IMR-90 (cell line): ENCODE measurements around the gene MOV10L1. TPM values are rescaled to one million over a fixed set of nuclear protein-coding genes. Genes with fewer than 3 reads are reported as not detected.

ENCODE experiments used
- ATAC-seq: fragments of 200-7000 bp; cut with Tn5 transposase; 2 replicates; pipeline ENCODE4 v1.9.1; 2020; ENCODE audit warnings: low read depth, mild to moderate bottlenecking, moderate library complexity
- BruUV-seq: library from RNA; stranded (reverse); fragments of 400-500 nt; replicated peaks from 2 replicates; lab custom pipeline; 2021; lab: Mats Ljungman, UMichigan
- CTCF ChIA-PET: fragments of 300-600 bp; formaldehyde crosslinking; extraction: SDS; loops from one replicate; lab custom pipeline; 2021; ENCODE audit warnings: antibody characterized with exemption; lab: Yijun Ruan, JAX
- POLR2A ChIA-PET: fragments of 300-600 bp; sonication (Branson Sonifier 250); formaldehyde crosslinking; loops from one replicate; lab custom pipeline; 2022; ENCODE audit warnings: antibody characterized with exemption; ENCODE audit not compliant: unreplicated experiment; lab: Charles Lee
- DNase-seq: peaks from one replicate; pipeline ENCODE4 v3.0.0; 2013
- H2AFZ ChIP-seq: replicated peaks from 2 replicates; pipeline ENCODE3; 2013; ENCODE audit warnings: low read length, mild to moderate bottlenecking; ENCODE audit not compliant: poor library complexity
- H2AK5ac ChIP-seq: 2 replicates; pipeline ENCODE4 v1.6.1; 2013; ENCODE audit warnings: low read depth, low read length, inconsistent platforms
- H2AK9ac ChIP-seq: replicated peaks from 2 replicates; pipeline ENCODE3; 2013; ENCODE audit warnings: mild to moderate bottlenecking, low read depth, low read length, moderate library complexity; ENCODE audit not compliant: poor library complexity
- H2BK120ac ChIP-seq: 2 replicates; pipeline ENCODE4 v1.6.1; 2013; ENCODE audit warnings: low read depth, low read length, inconsistent platforms
- H2BK15ac ChIP-seq: 3 replicates; pipeline ENCODE4 v1.6.1; 2013; ENCODE audit warnings: low read depth, low read length, inconsistent platforms
- H2BK20ac ChIP-seq: 2 replicates; pipeline ENCODE4 v1.6.1; 2013; ENCODE audit warnings: low read depth, mild to moderate bottlenecking, inconsistent platforms, low read length, moderate library complexity
- H2BK5ac ChIP-seq: 2 replicates; pipeline ENCODE4 v1.6.1; 2013; ENCODE audit warnings: mild to moderate bottlenecking, low read depth, low read length, inconsistent platforms; ENCODE audit not compliant: poor library complexity, severe bottlenecking
- H3K14ac ChIP-seq: replicated peaks from 2 replicates; pipeline ENCODE4 v1.6.1; 2013; ENCODE audit warnings: low read depth, low read length, inconsistent platforms
- H3K18ac ChIP-seq: 2 replicates; pipeline ENCODE4 v1.6.1; 2013; ENCODE audit warnings: low read depth, low read length, control low read depth
- H3K23ac ChIP-seq: 2 replicates; pipeline ENCODE4 v1.6.1; 2013; ENCODE audit warnings: low read depth, low read length, inconsistent platforms
- H3K27ac ChIP-seq: 2 replicates; pipeline ENCODE4 v1.5.1; 2013; ENCODE audit warnings: mild to moderate bottlenecking, control low read depth, low read length; ENCODE audit not compliant: insufficient read depth
- H3K27me3 ChIP-seq: 2 replicates; pipeline ENCODE4 v1.6.1; 2013; ENCODE audit warnings: low read length; ENCODE audit not compliant: control insufficient read depth, insufficient read depth
- H3K36me3 ChIP-seq: 2 replicates; pipeline ENCODE4 v1.6.1; 2013; ENCODE audit warnings: low read length, mixed read lengths; ENCODE audit not compliant: control insufficient read depth, insufficient read depth
- H3K4ac ChIP-seq: 2 replicates; pipeline ENCODE4 v1.6.1; 2013; ENCODE audit warnings: low read depth, low read length, inconsistent platforms
- H3K4me1 ChIP-seq: 2 replicates; pipeline ENCODE4 v1.6.1; 2013; ENCODE audit warnings: low read length, mixed read lengths; ENCODE audit not compliant: control insufficient read depth, insufficient read depth
- H3K4me2 ChIP-seq: 2 replicates; pipeline ENCODE4 v1.6.1; 2013; ENCODE audit warnings: low read depth, mild to moderate bottlenecking, control low read depth, low read length, moderate library complexity
- H3K4me3 ChIP-seq: 2 replicates; pipeline ENCODE4 v1.5.1; 2013; ENCODE audit warnings: low read depth, mild to moderate bottlenecking, control low read depth, low read length, moderate library complexity; ENCODE audit not compliant: insufficient read depth
- H3K56ac ChIP-seq: 2 replicates; pipeline ENCODE4 v1.6.1; 2013; ENCODE audit warnings: low read length, inconsistent platforms; ENCODE audit not compliant: insufficient read depth; ENCODE audit errors: extremely low read depth
- H3K79me1 ChIP-seq, 2 experiments: 2 replicates each; pipeline ENCODE4 v1.6.1; 2013; ENCODE audit warnings: low read length in 2 of 2, inconsistent platforms in 1 of 2, low read depth in 1 of 2
- H3K9ac ChIP-seq: 2 replicates; pipeline ENCODE4 v1.6.1; 2013; ENCODE audit warnings: low read depth, low read length, control low read depth
- H3K9me1 ChIP-seq: 2 replicates; pipeline ENCODE4 v1.6.1; 2013; ENCODE audit warnings: low read length, inconsistent platforms; ENCODE audit not compliant: insufficient read depth
- H3K9me3 ChIP-seq: 2 replicates; pipeline ENCODE4 v1.6.1; 2013; ENCODE audit warnings: low read length; ENCODE audit not compliant: control insufficient read depth, insufficient read depth
- H4K20me1 ChIP-seq: 2 replicates; pipeline ENCODE4 v1.6.1; 2013; ENCODE audit warnings: low read length, inconsistent platforms; ENCODE audit not compliant: insufficient read depth
- H4K5ac ChIP-seq: 2 replicates; pipeline ENCODE4 v1.6.1; 2013; ENCODE audit warnings: mild to moderate bottlenecking, low read depth, low read length, control low read depth
- H4K8ac ChIP-seq, 2 experiments: 2 replicates each; pipeline ENCODE4 v1.6.1; 2013; ENCODE audit warnings: low read depth in 2 of 2, low read length in 2 of 2, control low read depth in 1 of 2, inconsistent platforms in 1 of 2
- H4K91ac ChIP-seq: 2 replicates; pipeline ENCODE4 v1.6.1; 2013; ENCODE audit warnings: low read depth, low read length, inconsistent platforms; ENCODE audit not compliant: insufficient read depth
- BHLHE40 ChIP-seq: fragments of 150-350 bp; IDR thresholded peaks from 2 replicates; pipeline ENCODE4 v1.6.1; 2016; ENCODE audit warnings: mild to moderate bottlenecking, low read depth, low read length
- CEBPB ChIP-seq: IDR thresholded peaks from 2 replicates; pipeline ENCODE4 v1.6.1; 2012; ENCODE audit warnings: low read depth, low read length, improper control_type of control experiment
- CHD1 ChIP-seq: IDR thresholded peaks from 2 replicates; pipeline ENCODE4 v1.6.1; 2012; ENCODE audit warnings: low read depth, low read length, improper control_type of control experiment
- CTCF ChIP-seq: conservative IDR thresholded peaks from 2 replicates; pipeline ENCODE4 v1.5.1; 2012; ENCODE audit warnings: mild to moderate bottlenecking, low read depth, low read length, improper control_type of control experiment
- ELK1 ChIP-seq: fragments of 150-350 bp; IDR thresholded peaks from 2 replicates; pipeline ENCODE4 v1.6.1; 2016; ENCODE audit warnings: low read depth, mild to moderate bottlenecking, low read length, moderate library complexity, borderline replicate concordance
- FOS ChIP-seq: fragments of 150-350 bp; IDR thresholded peaks from 2 replicates; pipeline ENCODE4 v1.6.1; 2016; ENCODE audit warnings: low read depth, low read length
- MAFK ChIP-seq: IDR thresholded peaks from 2 replicates; pipeline ENCODE4 v1.6.1; 2012; ENCODE audit warnings: low read depth, low read length, improper control_type of control experiment
- MAZ ChIP-seq: IDR thresholded peaks from 2 replicates; pipeline ENCODE4 v1.6.1; 2012; ENCODE audit warnings: low read depth, mild to moderate bottlenecking, low read length, improper control_type of control experiment, moderate library complexity, borderline replicate concordance
- MXI1 ChIP-seq: IDR thresholded peaks from 2 replicates; pipeline ENCODE4 v1.6.1; 2012; ENCODE audit warnings: low read depth, mild to moderate bottlenecking, low read length, moderate library complexity, borderline replicate concordance
- NFE2L2 ChIP-seq: fragments of 150-350 bp; IDR thresholded peaks from 2 replicates; pipeline ENCODE4 v1.6.1; 2016; ENCODE audit warnings: low read depth, mild to moderate bottlenecking, low read length
- POLR2A ChIP-seq: IDR thresholded peaks from 2 replicates; pipeline ENCODE4 v1.6.1; 2012; ENCODE audit warnings: mild to moderate bottlenecking, low read depth, low read length
- RCOR1 ChIP-seq: IDR thresholded peaks from 2 replicates; pipeline ENCODE4 v1.6.1; 2012; ENCODE audit warnings: mild to moderate bottlenecking, low read length, improper control_type of control experiment; ENCODE audit not compliant: insufficient replicate concordance
- RFX5 ChIP-seq: IDR thresholded peaks from 2 replicates; pipeline ENCODE4 v1.8.0; 2012; ENCODE audit warnings: low read depth, mild to moderate bottlenecking, low read length, moderate library complexity
- SMC3 ChIP-seq: fragments of 150-350 bp; IDR thresholded peaks from 2 replicates; pipeline ENCODE4 v1.6.1; 2016; ENCODE audit warnings: low read depth, mild to moderate bottlenecking, antibody characterized with exemption, low read length, moderate library complexity
- WGBS, 2 experiments: methylation state at CpG; one replicate each; pipeline versions ENCODE4 v1.1.5 to v1.1.7; 2013; ENCODE audit warnings: missing lambda C conversion rate in 2 of 2; ENCODE audit not compliant: insufficient read length in 1 of 2; ENCODE audit errors: extremely low coverage in 2 of 2; 5-methylcytosine and 5-hydroxymethylcytosine counted together
- dilution Hi-C: fragments of 300-500 bp; cut with HindIII; formaldehyde crosslinking; loops from one replicate; pipeline ENCODE4 v1.14.3; 2018; ENCODE audit warnings: low sequenced_read_pairs; ENCODE audit not compliant: unreplicated experiment
- in situ Hi-C: fragments of 300-500 bp; cut with MboI; formaldehyde crosslinking; loops from 3 replicates; pipeline ENCODE4 v1.14.3; 2019; ENCODE audit warnings: low sequenced_read_pairs, inconsistent platforms, mixed read lengths
- intact Hi-C: fragments of 100-400 bp; cut with micrococcal nuclease; formaldehyde crosslinking; loops from 2 replicates; pipeline ENCODE4 v1.10.0; 2022
- polyA plus RNA-seq, 3 experiments: library from polyadenylated mRNA; depleted of rRNA; stranded (reverse); fragments of >200 nt; gene quantifications; 2 replicates each; pipeline ENCODE4 v1.2.3, GENCODE V29; 2012; ENCODE audit warnings: low replicate concordance in 1 of 3
- total RNA-seq: library from RNA; depleted of rRNA; stranded (reverse); fragments of >200 nt; gene quantifications from 2 replicates; pipeline ENCODE4 v1.2.3, GENCODE V29; 2012

The MOV10L1 gene
- total and polyA plus RNA-seq, 2 of the 4 experiments (the other 2 are of a cell fraction), result 0.72 to 1.4 TPM

GRCh38 chr22:50210378-50211139, 120.8 kb downstream of the MOV10L1 start (continued):
- no peak for TF ChIP-seq FOS

- H3K4me3 ChIP-seq, result no peak overlapping the region
- H2BK120ac ChIP-seq, result no peak overlapping the region
- peak; percentile 6 for DNase-seq
- no peak overlapping the region for H3K4me2 ChIP-seq
- intact Hi-C loops (no loop called here), in situ Hi-C loops (loop anchor here (5.0 to 25.0 kb wide), 3 partner anchors 64 to 399 kb away; no protein-coding TSS in a partner anchor), dilution Hi-C loops (no loop called here)
- no peak overlapping the region for H3K56ac ChIP-seq
- H4K91ac ChIP-seq, result no peak overlapping the region
- no TSS peak for BruUV-seq
- ChIA-PET POLR2A (no interaction called here), CTCF (interaction anchor here (0.6 kb wide), 1 partner anchor 146 kb away, joined by 5 read pairs; no protein-coding TSS in a partner anchor)
- H3K18ac ChIP-seq, result no peak overlapping the region
- H4K20me1 ChIP-seq, result peaks cover 64% of the 10 kb centered on the region
- H2BK20ac ChIP-seq, result no peak overlapping the region
- H2BK15ac ChIP-seq, result no peak overlapping the region
- H3K9ac ChIP-seq, result no peak overlapping the region
- H3K4ac ChIP-seq, result no peak overlapping the region
- no peak overlapping the region for H4K5ac ChIP-seq
- peaks cover 19 to 71% of the 10 kb centered on the region in 2 experiments for H3K79me1 ChIP-seq
- no peaks in the 10 kb centered on the region for H3K4me1 ChIP-seq
- H3K23ac ChIP-seq, result no peak overlapping the region; the same call in 1 of the 2 replicates
- no peak overlapping the region for H4K8ac ChIP-seq
- peak overlapping the region; percentile 60 for H2AK9ac ChIP-seq
- H2AK5ac ChIP-seq, result no peak overlapping the region
- H2AFZ ChIP-seq, result no peak overlapping the region
- peaks cover 3% of the 10 kb centered on the region; the same call in 1 of the 2 replicates for H3K9me1 ChIP-seq
- H3K9me3 ChIP-seq, result no peaks in the 10 kb centered on the region
- no peak overlapping the region for H2BK5ac ChIP-seq
- 84% methylated on average over 7 of the region's 14 CpGs; no CpG with 5 or more reads in 1 of the 2 experiments for WGBS, 2 experiments
- ATAC-seq, result no peak
- H3K14ac ChIP-seq, result no peak overlapping the region
- H3K27ac ChIP-seq, result no peak overlapping the region
- H3K27me3 ChIP-seq, result no peaks in the 10 kb centered on the region
- H3K36me3 ChIP-seq, result peaks cover 49% of the 10 kb centered on the region
- TF ChIP-seq RFX5, result no peak
- no peak for TF ChIP-seq CTCF
- no peak for TF ChIP-seq SMC3
- TF ChIP-seq MXI1, result no peak
- TF ChIP-seq CHD1, result no peak
- no peak for TF ChIP-seq MAFK
- TF ChIP-seq CEBPB, result no peak
- TF ChIP-seq ELK1, result no peak
- no peak for TF ChIP-seq FOS
- no peak for TF ChIP-seq RCOR1
- no peak for TF ChIP-seq POLR2A
- TF ChIP-seq BHLHE40, result no peak
- no peak for TF ChIP-seq NFE2L2
- TF ChIP-seq MAZ, result no peak
Observed at GRCh38 chr22:50211147-50211546, 121.3 kb downstream of the MOV10L1 start.
